Gastrocnemius medialis (tissue), 4 donors: Measurements from ENCODE around the gene OSM. TPM values are rescaled to one million over a fixed set of nuclear protein-coding genes. Genes with fewer than 3 reads are reported as not detected.
A peak's percentile ranks its signal among the peaks of the same experiment; 100 is the strongest.

Experiments used
- ATAC-seq, 2 donors: fragments of 150-250 bp; one replicate each; pipeline ENCODE4 v1.9.1; 2016
- DNase-seq, 2 donors: peaks; one replicate each; pipeline ENCODE4 v3.0.0-alpha.2; 2019
- H3K27ac ChIP-seq, 4 donors: fragments of 200-600 bp; sonication (generic); 1 replicate in 1 of 4; 2 replicates in 3 of 4; pipeline ENCODE4 v1.5.1; 2016 to 2018; ENCODE audit warnings: mild to moderate bottlenecking in 2 of 4, moderate library complexity in 1 of 4
- H3K27me3 ChIP-seq, 3 donors: fragments of 200-600 bp; sonication (generic) in 2 of 3; 1 replicate in 1 of 3; 2 replicates in 2 of 3; pipeline versions ENCODE4 v1.5.1 to v1.6.0; 2016 to 2019; ENCODE audit warnings: mild to moderate bottlenecking in 1 of 3, moderate library complexity in 1 of 3
- H3K36me3 ChIP-seq, 2 donors: fragments of 200-600 bp; sonication (generic) in 1 of 2; one replicate each; pipeline ENCODE4 v1.5.1; 2017 to 2018
- H3K4me1 ChIP-seq, 2 donors: fragments of 200-600 bp; sonication (generic) in 1 of 2; one replicate each; pipeline ENCODE4 v1.5.1; 2016 to 2017; ENCODE audit warnings: mild to moderate bottlenecking in 2 of 2
- H3K4me3 ChIP-seq, 4 donors: fragments of 200-600 bp; sonication (generic) in 3 of 4; 1 replicate in 1 of 4; 2 replicates in 3 of 4; pipeline ENCODE4 v1.5.1; 2016 to 2019; ENCODE audit warnings: mild to moderate bottlenecking in 2 of 4
- H3K9me3 ChIP-seq, 3 donors: fragments of 200-600 bp; sonication (generic) in 2 of 3; 1 replicate in 1 of 3; 2 replicates in 2 of 3; pipeline ENCODE4 v1.5.1; 2016 to 2019
- POLR2A ChIP-seq, 2 donors: fragments of 450-650 bp; IDR thresholded peaks; one replicate each; pipeline ENCODE4 v1.6.1; 2017; ENCODE audit warnings: antibody characterized with exemption in 2 of 2, mild to moderate bottlenecking in 2 of 2, moderate library complexity in 2 of 2
- in situ Hi-C, 4 donors: fragments of 200-750 bp; cut with MboI; loops; one replicate each; pipeline versions ENCODE4 v1.15.0 to v1.8.0; 2017; ENCODE audit warnings: low sequenced_read_pairs in 4 of 4
- intact Hi-C: fragments of 100-400 bp; cut with DNase I; formaldehyde crosslinking; loops from one replicate; pipeline ENCODE4 v1.15.1; 2023; ENCODE audit warnings: low total_unique reads
- total RNA-seq, 4 donors: library from RNA; depleted of rRNA; stranded (reverse); fragments of >200 nt; gene quantifications; one replicate each; pipeline versions ENCODE4 v1.1.0 to v1.2.3, GENCODE V29; 2016
- TF ChIP-seq, protein P1 (sequence below), 5 experiments: fragments of 450-650 bp in 3 of 5; fragments of 200-600 bp in 2 of 5; sonication (generic) in 2 of 5; IDR thresholded peaks in 4 of 5; conservative IDR thresholded peaks in 1 of 5; 1 replicate in 4 of 5; 2 replicates in 1 of 5; pipeline ENCODE4 v1.5.1; 2016 to 2019; ENCODE audit warnings: antibody characterized with exemption in 5 of 5, mild to moderate bottlenecking in 3 of 5, moderate library complexity in 3 of 5

Gene OSM
- total RNA-seq, 4 donors from 2014 or later = 0.53 TPM; not detected in 3

DNA sequence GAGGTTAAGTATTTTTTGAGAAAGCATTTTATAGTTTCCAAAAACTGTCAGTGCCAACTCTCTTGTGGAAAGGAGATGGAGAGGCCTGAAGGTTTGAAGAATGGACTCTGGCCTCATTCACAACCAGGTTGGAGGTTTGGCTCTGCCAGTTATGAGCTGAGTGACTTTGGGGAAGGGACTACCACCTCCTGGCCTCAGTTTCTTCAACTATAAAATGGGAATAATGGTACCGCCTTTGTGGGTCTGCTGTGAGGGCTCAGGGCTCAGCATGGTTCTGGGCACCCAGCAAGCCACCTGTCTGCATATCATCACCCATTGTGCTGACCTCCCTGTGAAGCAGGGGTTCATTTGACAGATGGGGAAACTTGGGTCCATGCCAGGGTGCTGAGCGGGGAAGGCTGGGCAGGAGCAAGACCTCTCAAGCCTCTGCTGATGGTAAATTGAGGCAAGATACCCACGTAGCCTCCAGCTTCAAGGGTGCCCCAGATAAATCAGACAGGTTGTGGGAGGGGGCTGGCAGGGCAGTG is 16.5 kb downstream of the OSM start:
- in situ Hi-C loops (no loop called here), intact Hi-C loops (no loop called here)
- no peaks in the 10 kb centered on the region for H3K9me3 ChIP-seq
- peaks cover 19 to 25% (median 21%) of the 10 kb centered on the region in 3 donors for H3K27me3 ChIP-seq
- ATAC-seq (no peak), DNase-seq (no peak)
- no peak overlapping the region for H3K27ac ChIP-seq
- TF ChIP-seq POLR2A (IDR thresholded peaks at IDR 0.05) = no peak
- TF ChIP-seq, protein P1, sequence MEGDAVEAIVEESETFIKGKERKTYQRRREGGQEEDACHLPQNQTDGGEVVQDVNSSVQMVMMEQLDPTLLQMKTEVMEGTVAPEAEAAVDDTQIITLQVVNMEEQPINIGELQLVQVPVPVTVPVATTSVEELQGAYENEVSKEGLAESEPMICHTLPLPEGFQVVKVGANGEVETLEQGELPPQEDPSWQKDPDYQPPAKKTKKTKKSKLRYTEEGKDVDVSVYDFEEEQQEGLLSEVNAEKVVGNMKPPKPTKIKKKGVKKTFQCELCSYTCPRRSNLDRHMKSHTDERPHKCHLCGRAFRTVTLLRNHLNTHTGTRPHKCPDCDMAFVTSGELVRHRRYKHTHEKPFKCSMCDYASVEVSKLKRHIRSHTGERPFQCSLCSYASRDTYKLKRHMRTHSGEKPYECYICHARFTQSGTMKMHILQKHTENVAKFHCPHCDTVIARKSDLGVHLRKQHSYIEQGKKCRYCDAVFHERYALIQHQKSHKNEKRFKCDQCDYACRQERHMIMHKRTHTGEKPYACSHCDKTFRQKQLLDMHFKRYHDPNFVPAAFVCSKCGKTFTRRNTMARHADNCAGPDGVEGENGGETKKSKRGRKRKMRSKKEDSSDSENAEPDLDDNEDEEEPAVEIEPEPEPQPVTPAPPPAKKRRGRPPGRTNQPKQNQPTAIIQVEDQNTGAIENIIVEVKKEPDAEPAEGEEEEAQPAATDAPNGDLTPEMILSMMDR (IDR thresholded peaks at IDR 0.05 in 4 of 5, conservative IDR thresholded peaks at IDR 0.05 in 1 of 5) = no peak
- peaks cover 0 to 6% of the 10 kb centered on the region in 2 donors for H3K4me1 ChIP-seq
- H3K4me3 ChIP-seq = no peak overlapping the region
- H3K36me3 ChIP-seq = no peaks in the 10 kb centered on the region

GRCh38 chr22:30249049-30250038 is 17.3 kb downstream of the OSM start:
- intact Hi-C loops = no loop called here
- ATAC-seq (peak in 1 of 2 donors; percentile 31), DNase-seq (no peak)
- Histone ChIP-seq H3K9me3 (no peaks in the 10 kb centered on the region), H3K4me3 (no peak overlapping the region), H3K27ac (peak overlapping the region in 1 of 4 donors; percentile 25), H3K27me3 (peaks cover 25 to 33% (median 28%) of the 10 kb centered on the region in 3 donors), H3K36me3 (no peaks in the 10 kb centered on the region), H3K4me1 (peaks cover 0 to 6% of the 10 kb centered on the region in 2 donors)
- in situ Hi-C loops = no loop called here
- TF ChIP-seq POLR2A (IDR thresholded peaks at IDR 0.05) = no peak
- TF ChIP-seq, protein P1 (IDR thresholded peaks at IDR 0.05 in 4 of 5, conservative IDR thresholded peaks at IDR 0.05 in 1 of 5) = no peak

DNA sequence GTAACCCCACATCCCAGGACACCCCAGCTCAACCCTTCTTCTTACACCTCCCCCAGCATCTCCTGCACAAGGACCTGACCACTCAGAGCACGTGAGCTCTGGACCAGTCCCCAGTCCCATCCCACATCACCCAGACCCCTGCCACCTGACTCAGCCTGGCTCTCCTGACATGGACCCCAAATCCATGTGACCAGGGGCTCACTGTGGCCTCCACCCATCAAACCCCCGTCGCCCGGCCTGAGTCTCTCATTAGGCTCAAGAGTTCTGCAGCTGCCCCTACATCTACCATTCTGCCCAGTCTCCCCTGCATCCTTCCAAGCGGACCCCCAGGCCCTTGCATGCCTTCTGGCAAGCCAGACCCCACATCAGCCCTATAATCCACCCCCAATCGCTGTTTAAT is 18.2 kb downstream of the OSM start:
- intact Hi-C loops = no loop called here
- H3K9me3 ChIP-seq = no peaks in the 10 kb centered on the region
- DNase-seq (no peak), ATAC-seq (no peak)
- H3K4me3 ChIP-seq = no peak overlapping the region
- H3K4me1 ChIP-seq = peaks cover 0 to 6% of the 10 kb centered on the region in 2 donors
- in situ Hi-C loops = no loop called here
- H3K36me3 ChIP-seq = no peaks in the 10 kb centered on the region
- peaks cover 27 to 35% (median 28%) of the 10 kb centered on the region in 3 donors for H3K27me3 ChIP-seq
- H3K27ac ChIP-seq = peak overlapping the region in 1 of 4 donors; percentile 25
- TF ChIP-seq, protein P1 (IDR thresholded peaks at IDR 0.05 in 4 of 5, conservative IDR thresholded peaks at IDR 0.05 in 1 of 5) = no peak
- no peak for TF ChIP-seq POLR2A (IDR thresholded peaks at IDR 0.05)

GRCh38 chr22:30247974-30248373 is 18.7 kb downstream of the OSM start:
- Histone ChIP-seq H3K4me3 (no peak overlapping the region), H3K27ac (no peak overlapping the region), H3K27me3 (peaks cover 27 to 35% (median 28%) of the 10 kb centered on the region in 3 donors), H3K4me1 (peaks cover 0 to 6% of the 10 kb centered on the region in 2 donors), H3K36me3 (no peaks in the 10 kb centered on the region), H3K9me3 (no peaks in the 10 kb centered on the region)
- ATAC-seq (no peak), DNase-seq (no peak)
- intact Hi-C loops (no loop called here), in situ Hi-C loops (no loop called here)
- TF ChIP-seq POLR2A (IDR thresholded peaks at IDR 0.05) = no peak
- TF ChIP-seq, protein P1 (IDR thresholded peaks at IDR 0.05 in 4 of 5, conservative IDR thresholded peaks at IDR 0.05 in 1 of 5) = no peak
